Sigmoid colon (tissue), 4 donors: ENCODE measurements around the gene GSE1.

Experiments used
- POLR2A ChIP-seq, 2 donors: fragments of 450-650 bp; IDR thresholded peaks; one replicate each; pipeline ENCODE4 v1.6.1; 2016; ENCODE audit warnings: antibody characterized with exemption in 2 of 2, mild to moderate bottlenecking in 2 of 2, moderate library complexity in 2 of 2
- POLR2AphosphoS5 ChIP-seq, 4 donors: sonication (generic); formaldehyde crosslinking; IDR thresholded peaks; one replicate each; pipeline ENCODE4 v1.6.1; 2017; ENCODE audit warnings: antibody characterized with exemption in 4 of 4
- TF ChIP-seq, protein P1 (sequence below), 4 experiments: fragments of 450-650 bp in 3 of 4; fragments of 200-600 bp in 1 of 4; IDR thresholded peaks; one replicate each; pipeline ENCODE4 v1.5.1; 2016 to 2019; ENCODE audit warnings: antibody characterized with exemption in 4 of 4, mild to moderate bottlenecking in 3 of 4, moderate library complexity in 2 of 4

DNA sequence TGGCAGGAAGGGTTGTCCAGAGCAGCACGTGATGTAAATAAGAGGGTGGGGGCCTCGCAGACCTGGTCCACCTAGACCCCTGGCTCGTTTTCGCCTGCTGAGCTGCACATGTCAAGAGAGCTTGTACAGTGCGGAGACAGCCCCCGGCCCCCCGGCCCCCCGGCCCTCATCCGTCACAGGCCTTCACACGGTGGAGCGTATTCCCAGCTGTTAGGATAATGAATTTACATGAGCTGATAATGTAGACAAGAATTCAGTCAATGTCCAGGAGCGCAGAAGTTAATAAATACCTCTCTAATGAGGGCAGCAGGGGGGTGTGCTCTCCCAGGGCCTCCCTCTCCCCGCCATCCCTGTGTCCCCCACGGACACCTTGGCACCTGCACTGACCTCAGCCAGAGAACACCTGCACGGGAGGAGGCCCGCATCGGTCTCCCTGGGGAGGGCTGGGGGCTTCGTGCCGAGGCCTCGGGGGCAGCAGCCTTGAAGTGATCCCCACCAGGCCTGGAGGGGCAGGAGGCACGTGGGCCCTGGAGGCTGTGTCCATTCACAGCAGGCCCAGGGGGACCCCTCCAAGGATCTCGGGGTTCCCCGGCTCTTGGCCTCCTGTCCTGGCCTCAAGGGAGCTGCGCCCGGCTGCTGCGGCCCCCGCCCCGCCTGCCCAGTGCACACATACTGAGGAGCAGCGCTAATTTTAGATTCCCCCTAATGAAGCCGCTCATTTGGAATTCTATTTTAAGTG, 14.6 kb downstream of the GSE1 start:
- TF ChIP-seq, protein P1, sequence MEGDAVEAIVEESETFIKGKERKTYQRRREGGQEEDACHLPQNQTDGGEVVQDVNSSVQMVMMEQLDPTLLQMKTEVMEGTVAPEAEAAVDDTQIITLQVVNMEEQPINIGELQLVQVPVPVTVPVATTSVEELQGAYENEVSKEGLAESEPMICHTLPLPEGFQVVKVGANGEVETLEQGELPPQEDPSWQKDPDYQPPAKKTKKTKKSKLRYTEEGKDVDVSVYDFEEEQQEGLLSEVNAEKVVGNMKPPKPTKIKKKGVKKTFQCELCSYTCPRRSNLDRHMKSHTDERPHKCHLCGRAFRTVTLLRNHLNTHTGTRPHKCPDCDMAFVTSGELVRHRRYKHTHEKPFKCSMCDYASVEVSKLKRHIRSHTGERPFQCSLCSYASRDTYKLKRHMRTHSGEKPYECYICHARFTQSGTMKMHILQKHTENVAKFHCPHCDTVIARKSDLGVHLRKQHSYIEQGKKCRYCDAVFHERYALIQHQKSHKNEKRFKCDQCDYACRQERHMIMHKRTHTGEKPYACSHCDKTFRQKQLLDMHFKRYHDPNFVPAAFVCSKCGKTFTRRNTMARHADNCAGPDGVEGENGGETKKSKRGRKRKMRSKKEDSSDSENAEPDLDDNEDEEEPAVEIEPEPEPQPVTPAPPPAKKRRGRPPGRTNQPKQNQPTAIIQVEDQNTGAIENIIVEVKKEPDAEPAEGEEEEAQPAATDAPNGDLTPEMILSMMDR (IDR thresholded peaks at IDR 0.05), result no peak
- no peak for TF ChIP-seq POLR2A (IDR thresholded peaks at IDR 0.05)
- TF ChIP-seq POLR2AphosphoS5 (IDR thresholded peaks at IDR 0.05), result peak in 1 of 4 donors; percentile 17
